HG02610 (cell line): ENCODE measurements around the gene CEP162.
"Not testable (repeated sequence)": the region's sequence is repeated elsewhere in the genome, so short reads cannot be mapped to it uniquely, and the experiment has no call there.

ENCODE experiments used
- ATAC-seq: cut with Tn5 transposase; IDR thresholded peaks from one replicate; pipeline ENCODE4 v1.9.1; 2021; ENCODE audit warnings: mild to moderate bottlenecking, moderate library complexity; ENCODE audit not compliant: unreplicated experiment

CEP162 gene

DNA sequence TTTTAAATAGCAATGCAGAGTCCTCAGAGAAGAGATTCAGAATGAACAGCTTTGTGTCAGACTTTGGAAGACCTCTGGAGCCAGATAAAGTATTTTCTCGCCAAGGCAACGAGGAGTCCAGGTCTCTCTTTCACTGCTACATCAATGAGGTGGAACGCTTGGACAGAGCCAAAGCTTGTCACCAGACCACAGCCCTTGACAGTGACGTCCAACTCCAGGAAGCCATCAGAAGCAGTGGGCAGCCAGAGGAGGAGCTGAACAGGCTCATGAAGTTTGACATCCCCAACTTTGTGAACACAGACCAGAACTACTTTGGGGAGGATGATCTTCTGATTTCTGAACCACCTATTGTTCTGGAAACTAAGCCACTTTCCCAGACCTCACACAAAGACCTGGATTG is 138.4 kb downstream of the CEP162 start:
- no peak for ATAC-seq

GRCh38 chr6:84086545-84087429 is 140.7 kb downstream of the CEP162 start:
- ATAC-seq = no peak

GRCh38 chr6:84086056-84086455 is 141.4 kb downstream of the CEP162 start:
- ATAC-seq = no peak

DNA sequence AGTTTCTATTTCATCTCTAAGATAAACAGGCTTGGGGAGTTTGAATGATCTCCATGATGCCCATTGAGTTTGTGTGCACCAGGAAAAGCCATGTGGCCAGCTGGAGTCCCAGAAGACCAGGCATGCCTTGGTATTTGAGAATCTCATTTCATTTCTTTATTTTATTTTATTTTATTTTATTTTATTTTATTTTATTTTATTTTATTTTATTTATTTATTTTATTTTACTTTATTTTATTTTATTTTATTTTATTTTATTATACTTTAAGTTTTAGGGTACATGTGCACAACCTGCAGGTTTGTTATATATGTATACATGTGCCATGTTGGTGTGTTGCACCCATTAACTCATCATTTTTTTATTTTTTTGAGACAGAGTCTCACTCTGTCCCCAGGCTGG is 142.7 kb downstream of the CEP162 start:
- ATAC-seq = not testable (repeated sequence)

DNA sequence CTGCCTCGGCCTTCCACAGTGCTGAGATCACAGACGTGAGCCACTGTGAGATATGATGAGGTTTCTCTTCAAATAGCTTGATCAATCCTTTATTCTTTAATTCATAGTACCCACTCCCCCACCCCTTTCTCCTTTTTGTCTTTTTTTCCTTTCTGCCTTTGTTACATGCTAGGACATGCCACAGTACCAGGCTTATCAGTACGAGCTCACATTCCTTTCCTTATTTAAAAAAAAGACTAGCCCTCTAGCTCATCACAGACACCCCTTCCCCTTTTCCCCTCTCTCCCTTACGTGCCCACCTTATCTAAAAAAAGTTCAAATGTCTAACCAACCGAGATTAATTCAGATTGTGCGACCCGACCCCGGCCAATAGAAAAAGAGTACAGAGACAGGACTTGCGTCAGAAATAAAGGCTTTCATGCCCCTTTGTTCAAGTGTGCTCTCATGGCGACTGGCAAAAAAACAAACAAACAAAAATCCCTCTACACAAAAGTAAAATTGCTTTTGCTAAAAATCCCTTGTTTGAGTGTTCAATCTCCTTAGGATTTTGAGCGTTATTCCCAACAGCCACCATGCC is 144.7 kb downstream of the CEP162 start:
- no peak for ATAC-seq

- ATAC-seq = no peak
Observed at GRCh38 chr6:84081222-84081621, 146.2 kb downstream of the CEP162 start.

DNA sequence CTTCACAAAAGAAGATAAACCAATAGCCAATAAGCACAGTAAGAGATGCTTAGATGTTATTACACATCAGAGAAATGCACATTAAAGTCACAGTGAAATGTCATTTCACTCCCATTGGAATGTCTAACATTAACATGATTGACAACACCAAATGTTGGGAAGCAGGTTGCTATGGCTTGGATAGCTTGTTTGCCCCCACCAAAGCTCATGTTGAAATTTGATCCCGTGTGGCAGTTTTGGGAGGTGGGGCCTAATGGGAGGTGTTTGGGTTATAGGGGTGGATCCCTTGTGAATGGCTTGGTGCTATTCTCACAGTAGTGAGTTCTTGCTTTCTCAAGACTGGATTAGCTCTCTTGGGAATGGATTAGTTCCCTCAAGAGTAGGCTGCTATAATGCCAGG is 149.1 kb downstream of the CEP162 start:
- no peak for ATAC-seq

GRCh38 chr6:84077645-84078044 is 149.8 kb downstream of the CEP162 start:
- ATAC-seq = no peak

DNA sequence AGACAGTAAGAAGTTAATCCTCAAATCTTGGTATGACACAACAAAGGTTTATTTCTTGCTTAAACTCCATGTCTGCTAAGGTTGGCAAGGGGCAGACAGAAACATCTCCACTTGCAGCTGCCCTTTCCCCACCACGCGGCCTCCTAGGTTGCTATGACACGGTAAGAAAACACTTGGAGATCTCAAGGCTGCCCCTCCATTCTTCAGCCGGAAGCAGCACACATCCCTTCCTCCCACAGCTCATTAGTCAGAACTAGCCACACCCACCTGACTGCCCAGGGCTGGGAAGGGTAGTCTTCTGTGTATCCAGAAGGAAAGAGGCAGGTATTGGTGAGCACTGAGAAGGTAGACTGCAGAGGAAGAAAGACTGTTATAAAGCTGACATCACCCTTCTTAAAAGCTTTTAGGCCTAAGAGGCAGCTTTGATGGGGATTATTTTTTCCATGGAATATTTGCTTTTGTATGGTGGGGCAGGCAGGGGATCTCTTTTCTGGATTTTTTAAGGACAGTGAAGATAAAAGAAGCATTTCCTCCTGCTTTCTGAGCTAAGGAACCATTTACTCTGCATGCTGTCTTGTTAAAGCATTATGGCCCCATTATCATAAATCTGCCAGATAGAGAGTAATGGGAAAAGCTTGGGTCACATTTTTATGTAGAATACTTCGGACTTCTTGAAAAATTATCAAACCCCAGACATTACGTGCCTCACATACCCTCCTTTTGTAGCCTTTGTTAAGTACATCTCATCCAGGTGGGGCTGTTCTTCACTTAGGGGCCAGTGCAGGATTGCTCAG is 152.3 kb downstream of the CEP162 start:
- ATAC-seq = no peak
